IMR-90 (cell line): ENCODE measurements around the gene DAAM2. TPM values are rescaled to one million over a fixed set of nuclear protein-coding genes. Genes with fewer than 3 reads are reported as not detected.

ENCODE experiments used
- ATAC-seq: fragments of 200-7000 bp; cut with Tn5 transposase; 2 replicates; pipeline ENCODE4 v1.9.1; 2020; ENCODE audit warnings: low read depth, mild to moderate bottlenecking, moderate library complexity
- BruUV-seq: library from RNA; stranded (reverse); fragments of 400-500 nt; replicated peaks from 2 replicates; lab custom pipeline; 2021; lab: Mats Ljungman, UMichigan
- CTCF ChIA-PET: fragments of 300-600 bp; formaldehyde crosslinking; extraction: SDS; loops from one replicate; lab custom pipeline; 2021; ENCODE audit warnings: antibody characterized with exemption; lab: Yijun Ruan, JAX
- POLR2A ChIA-PET: fragments of 300-600 bp; sonication (Branson Sonifier 250); formaldehyde crosslinking; loops from one replicate; lab custom pipeline; 2022; ENCODE audit warnings: antibody characterized with exemption; ENCODE audit not compliant: unreplicated experiment; lab: Charles Lee
- DNase-seq: peaks from one replicate; pipeline ENCODE4 v3.0.0; 2013
- H2AFZ ChIP-seq: replicated peaks from 2 replicates; pipeline ENCODE3; 2013; ENCODE audit warnings: low read length, mild to moderate bottlenecking; ENCODE audit not compliant: poor library complexity
- H2AK5ac ChIP-seq: 2 replicates; pipeline ENCODE4 v1.6.1; 2013; ENCODE audit warnings: low read depth, low read length, inconsistent platforms
- H2AK9ac ChIP-seq: replicated peaks from 2 replicates; pipeline ENCODE3; 2013; ENCODE audit warnings: mild to moderate bottlenecking, low read depth, low read length, moderate library complexity; ENCODE audit not compliant: poor library complexity
- H2BK120ac ChIP-seq: 2 replicates; pipeline ENCODE4 v1.6.1; 2013; ENCODE audit warnings: low read depth, low read length, inconsistent platforms
- H2BK15ac ChIP-seq: 3 replicates; pipeline ENCODE4 v1.6.1; 2013; ENCODE audit warnings: low read depth, low read length, inconsistent platforms
- H2BK20ac ChIP-seq: 2 replicates; pipeline ENCODE4 v1.6.1; 2013; ENCODE audit warnings: low read depth, mild to moderate bottlenecking, inconsistent platforms, low read length, moderate library complexity
- H2BK5ac ChIP-seq: 2 replicates; pipeline ENCODE4 v1.6.1; 2013; ENCODE audit warnings: mild to moderate bottlenecking, low read depth, low read length, inconsistent platforms; ENCODE audit not compliant: poor library complexity, severe bottlenecking
- H3K14ac ChIP-seq: replicated peaks from 2 replicates; pipeline ENCODE4 v1.6.1; 2013; ENCODE audit warnings: low read depth, low read length, inconsistent platforms
- H3K18ac ChIP-seq: 2 replicates; pipeline ENCODE4 v1.6.1; 2013; ENCODE audit warnings: low read depth, low read length, control low read depth
- H3K23ac ChIP-seq: 2 replicates; pipeline ENCODE4 v1.6.1; 2013; ENCODE audit warnings: low read depth, low read length, inconsistent platforms
- H3K27ac ChIP-seq: 2 replicates; pipeline ENCODE4 v1.5.1; 2013; ENCODE audit warnings: mild to moderate bottlenecking, control low read depth, low read length; ENCODE audit not compliant: insufficient read depth
- H3K27me3 ChIP-seq: 2 replicates; pipeline ENCODE4 v1.6.1; 2013; ENCODE audit warnings: low read length; ENCODE audit not compliant: control insufficient read depth, insufficient read depth
- H3K36me3 ChIP-seq: 2 replicates; pipeline ENCODE4 v1.6.1; 2013; ENCODE audit warnings: low read length, mixed read lengths; ENCODE audit not compliant: control insufficient read depth, insufficient read depth
- H3K4ac ChIP-seq: 2 replicates; pipeline ENCODE4 v1.6.1; 2013; ENCODE audit warnings: low read depth, low read length, inconsistent platforms
- H3K4me1 ChIP-seq: 2 replicates; pipeline ENCODE4 v1.6.1; 2013; ENCODE audit warnings: low read length, mixed read lengths; ENCODE audit not compliant: control insufficient read depth, insufficient read depth
- H3K4me2 ChIP-seq: 2 replicates; pipeline ENCODE4 v1.6.1; 2013; ENCODE audit warnings: low read depth, mild to moderate bottlenecking, control low read depth, low read length, moderate library complexity
- H3K4me3 ChIP-seq: 2 replicates; pipeline ENCODE4 v1.5.1; 2013; ENCODE audit warnings: low read depth, mild to moderate bottlenecking, control low read depth, low read length, moderate library complexity; ENCODE audit not compliant: insufficient read depth
- H3K56ac ChIP-seq: 2 replicates; pipeline ENCODE4 v1.6.1; 2013; ENCODE audit warnings: low read length, inconsistent platforms; ENCODE audit not compliant: insufficient read depth; ENCODE audit errors: extremely low read depth
- H3K79me1 ChIP-seq, 2 experiments: 2 replicates each; pipeline ENCODE4 v1.6.1; 2013; ENCODE audit warnings: low read length in 2 of 2, inconsistent platforms in 1 of 2, low read depth in 1 of 2
- H3K9ac ChIP-seq: 2 replicates; pipeline ENCODE4 v1.6.1; 2013; ENCODE audit warnings: low read depth, low read length, control low read depth
- H3K9me1 ChIP-seq: 2 replicates; pipeline ENCODE4 v1.6.1; 2013; ENCODE audit warnings: low read length, inconsistent platforms; ENCODE audit not compliant: insufficient read depth
- H3K9me3 ChIP-seq: 2 replicates; pipeline ENCODE4 v1.6.1; 2013; ENCODE audit warnings: low read length; ENCODE audit not compliant: control insufficient read depth, insufficient read depth
- H4K20me1 ChIP-seq: 2 replicates; pipeline ENCODE4 v1.6.1; 2013; ENCODE audit warnings: low read length, inconsistent platforms; ENCODE audit not compliant: insufficient read depth
- H4K5ac ChIP-seq: 2 replicates; pipeline ENCODE4 v1.6.1; 2013; ENCODE audit warnings: mild to moderate bottlenecking, low read depth, low read length, control low read depth
- H4K8ac ChIP-seq, 2 experiments: 2 replicates each; pipeline ENCODE4 v1.6.1; 2013; ENCODE audit warnings: low read depth in 2 of 2, low read length in 2 of 2, control low read depth in 1 of 2, inconsistent platforms in 1 of 2
- H4K91ac ChIP-seq: 2 replicates; pipeline ENCODE4 v1.6.1; 2013; ENCODE audit warnings: low read depth, low read length, inconsistent platforms; ENCODE audit not compliant: insufficient read depth
- BHLHE40 ChIP-seq: fragments of 150-350 bp; IDR thresholded peaks from 2 replicates; pipeline ENCODE4 v1.6.1; 2016; ENCODE audit warnings: mild to moderate bottlenecking, low read depth, low read length
- CEBPB ChIP-seq: IDR thresholded peaks from 2 replicates; pipeline ENCODE4 v1.6.1; 2012; ENCODE audit warnings: low read depth, low read length, improper control_type of control experiment
- FOS ChIP-seq: fragments of 150-350 bp; IDR thresholded peaks from 2 replicates; pipeline ENCODE4 v1.6.1; 2016; ENCODE audit warnings: low read depth, low read length
- MAFK ChIP-seq: IDR thresholded peaks from 2 replicates; pipeline ENCODE4 v1.6.1; 2012; ENCODE audit warnings: low read depth, low read length, improper control_type of control experiment
- MAZ ChIP-seq: IDR thresholded peaks from 2 replicates; pipeline ENCODE4 v1.6.1; 2012; ENCODE audit warnings: low read depth, mild to moderate bottlenecking, low read length, improper control_type of control experiment, moderate library complexity, borderline replicate concordance
- POLR2A ChIP-seq: IDR thresholded peaks from 2 replicates; pipeline ENCODE4 v1.6.1; 2012; ENCODE audit warnings: mild to moderate bottlenecking, low read depth, low read length
- RAD21 ChIP-seq: IDR thresholded peaks from 2 replicates; pipeline ENCODE4 v1.6.1; 2012; ENCODE audit warnings: low read length, improper control_type of control experiment
- SMC3 ChIP-seq: fragments of 150-350 bp; IDR thresholded peaks from 2 replicates; pipeline ENCODE4 v1.6.1; 2016; ENCODE audit warnings: low read depth, mild to moderate bottlenecking, antibody characterized with exemption, low read length, moderate library complexity
- WGBS, 2 experiments: methylation state at CpG; one replicate each; pipeline versions ENCODE4 v1.1.5 to v1.1.7; 2013; ENCODE audit warnings: missing lambda C conversion rate in 2 of 2; ENCODE audit not compliant: insufficient read length in 1 of 2; ENCODE audit errors: extremely low coverage in 2 of 2; 5-methylcytosine and 5-hydroxymethylcytosine counted together
- dilution Hi-C: fragments of 300-500 bp; cut with HindIII; formaldehyde crosslinking; loops from one replicate; pipeline ENCODE4 v1.14.3; 2018; ENCODE audit warnings: low sequenced_read_pairs; ENCODE audit not compliant: unreplicated experiment
- in situ Hi-C: fragments of 300-500 bp; cut with MboI; formaldehyde crosslinking; loops from 3 replicates; pipeline ENCODE4 v1.14.3; 2019; ENCODE audit warnings: low sequenced_read_pairs, inconsistent platforms, mixed read lengths
- intact Hi-C: fragments of 100-400 bp; cut with micrococcal nuclease; formaldehyde crosslinking; loops from 2 replicates; pipeline ENCODE4 v1.10.0; 2022
- polyA plus RNA-seq, 3 experiments: library from polyadenylated mRNA; depleted of rRNA; stranded (reverse); fragments of >200 nt; gene quantifications; 2 replicates each; pipeline ENCODE4 v1.2.3, GENCODE V29; 2012; ENCODE audit warnings: low replicate concordance in 1 of 3
- total RNA-seq: library from RNA; depleted of rRNA; stranded (reverse); fragments of >200 nt; gene quantifications from 2 replicates; pipeline ENCODE4 v1.2.3, GENCODE V29; 2012
- TF ChIP-seq, protein P1 (sequence below): conservative IDR thresholded peaks from 2 replicates; pipeline ENCODE4 v1.5.1; 2012; ENCODE audit warnings: mild to moderate bottlenecking, low read depth, low read length, improper control_type of control experiment
- TF ChIP-seq, protein P2 (sequence below): fragments of 150-350 bp; IDR thresholded peaks from 2 replicates; pipeline ENCODE4 v1.6.1; 2017; ENCODE audit warnings: mild to moderate bottlenecking, antibody characterized with exemption, low read length, low read depth
- TF ChIP-seq, protein P3 (sequence below): fragments of 150-350 bp; IDR thresholded peaks from 2 replicates; pipeline ENCODE4 v1.6.1; 2016; ENCODE audit warnings: low read depth, mild to moderate bottlenecking, low read length, moderate library complexity, borderline replicate concordance

The DAAM2 gene
- total and polyA plus RNA-seq, 2 of the 4 experiments (the other 2 are of a cell fraction): 11.2 to 12.9 TPM

DNA sequence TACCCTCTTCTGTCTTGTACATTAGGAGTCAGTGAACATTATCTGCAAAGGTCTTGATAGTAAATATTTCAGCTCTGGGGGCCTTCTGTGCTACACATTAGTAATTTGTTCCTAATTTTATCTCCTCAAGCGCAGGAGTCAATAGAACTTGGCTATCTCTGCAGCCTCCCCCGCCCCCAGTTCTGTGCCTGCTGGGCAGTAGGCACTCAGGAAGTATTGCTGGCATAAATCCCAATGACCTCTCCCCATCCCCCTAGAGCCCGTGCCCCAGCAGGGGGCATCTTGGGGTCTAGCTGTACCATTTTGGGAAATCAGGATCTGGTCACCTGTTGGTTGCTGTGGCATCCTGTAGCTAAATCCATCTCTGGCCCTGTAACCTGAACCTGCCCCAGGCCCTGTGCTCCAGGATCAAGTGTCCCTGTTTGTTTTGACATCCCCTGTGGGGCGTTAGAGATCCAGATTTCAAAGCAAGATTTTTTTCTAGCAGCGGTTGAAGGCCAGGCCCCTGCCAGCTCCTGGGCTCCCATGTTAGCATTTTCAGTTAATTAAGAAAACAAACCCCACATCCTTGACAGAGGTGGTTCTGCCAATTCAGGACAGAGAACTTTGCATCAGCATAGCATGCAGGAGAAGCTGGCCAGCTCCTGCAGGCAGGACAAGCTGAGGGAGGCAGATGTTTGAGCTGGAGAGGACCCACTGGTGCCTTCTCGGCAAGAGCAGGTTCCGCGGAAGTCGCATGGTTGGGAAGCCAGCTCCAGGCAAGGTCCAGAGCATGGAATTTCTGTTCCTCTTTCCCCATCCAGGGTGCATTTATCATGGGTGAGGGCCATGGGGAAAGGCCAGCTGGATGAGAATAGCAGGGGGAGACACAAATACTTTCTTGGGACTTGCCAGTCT is 32.1 kb downstream of the DAAM2 start:
- Histone ChIP-seq H3K23ac (no peak overlapping the region), H2BK20ac (no peak overlapping the region), H2BK5ac (no peak overlapping the region), H2BK15ac (no peak overlapping the region), H2AFZ (no peak overlapping the region), H2BK120ac (no peak overlapping the region), H4K91ac (no peak overlapping the region), H4K5ac (no peak overlapping the region), H3K9me1 (0 out of 2 replicates have a peak, but pooled peaks cover 6% of the 10 kb centered on the region), H3K18ac (no peak overlapping the region), H3K27me3 (no peaks in the 10 kb centered on the region), H3K14ac (no peak overlapping the region), H3K4me2 (no peak overlapping the region; the same call in 1 of the 2 replicates), H4K8ac (no peak overlapping the region), H3K56ac (no peak overlapping the region), H3K27ac (no peak overlapping the region), H2AK9ac (no peak overlapping the region), H3K9me3 (no peaks in the 10 kb centered on the region), H4K20me1 (no peaks in the 10 kb centered on the region), H3K9ac (no peak overlapping the region), H3K4me1 (peaks cover 26% of the 10 kb centered on the region), H2AK5ac (no peak overlapping the region), H3K4me3 (no peak overlapping the region), H3K79me1 (peaks cover 3 to 6% of the 10 kb centered on the region in 2 experiments; a peak in 2 of 4 replicates), H3K36me3 (no peaks in the 10 kb centered on the region), H3K4ac (no peak overlapping the region)
- DNase-seq: no peak
- no CpG with 5 or more reads among the region's 9 CpGs for WGBS, 2 experiments
- intact Hi-C loops: no loop called here
- ChIA-PET POLR2A (no interaction called here), CTCF (interaction anchor here (0.6 to 1.5 kb wide), 3 partner anchors 9 to 262 kb away, joined by 3 to 6 read pairs (median 4); no protein-coding TSS in a partner anchor)
- TF ChIP-seq RAD21: no peak
- TF ChIP-seq, protein P1, sequence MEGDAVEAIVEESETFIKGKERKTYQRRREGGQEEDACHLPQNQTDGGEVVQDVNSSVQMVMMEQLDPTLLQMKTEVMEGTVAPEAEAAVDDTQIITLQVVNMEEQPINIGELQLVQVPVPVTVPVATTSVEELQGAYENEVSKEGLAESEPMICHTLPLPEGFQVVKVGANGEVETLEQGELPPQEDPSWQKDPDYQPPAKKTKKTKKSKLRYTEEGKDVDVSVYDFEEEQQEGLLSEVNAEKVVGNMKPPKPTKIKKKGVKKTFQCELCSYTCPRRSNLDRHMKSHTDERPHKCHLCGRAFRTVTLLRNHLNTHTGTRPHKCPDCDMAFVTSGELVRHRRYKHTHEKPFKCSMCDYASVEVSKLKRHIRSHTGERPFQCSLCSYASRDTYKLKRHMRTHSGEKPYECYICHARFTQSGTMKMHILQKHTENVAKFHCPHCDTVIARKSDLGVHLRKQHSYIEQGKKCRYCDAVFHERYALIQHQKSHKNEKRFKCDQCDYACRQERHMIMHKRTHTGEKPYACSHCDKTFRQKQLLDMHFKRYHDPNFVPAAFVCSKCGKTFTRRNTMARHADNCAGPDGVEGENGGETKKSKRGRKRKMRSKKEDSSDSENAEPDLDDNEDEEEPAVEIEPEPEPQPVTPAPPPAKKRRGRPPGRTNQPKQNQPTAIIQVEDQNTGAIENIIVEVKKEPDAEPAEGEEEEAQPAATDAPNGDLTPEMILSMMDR: no peak
- TF ChIP-seq, protein P2, sequence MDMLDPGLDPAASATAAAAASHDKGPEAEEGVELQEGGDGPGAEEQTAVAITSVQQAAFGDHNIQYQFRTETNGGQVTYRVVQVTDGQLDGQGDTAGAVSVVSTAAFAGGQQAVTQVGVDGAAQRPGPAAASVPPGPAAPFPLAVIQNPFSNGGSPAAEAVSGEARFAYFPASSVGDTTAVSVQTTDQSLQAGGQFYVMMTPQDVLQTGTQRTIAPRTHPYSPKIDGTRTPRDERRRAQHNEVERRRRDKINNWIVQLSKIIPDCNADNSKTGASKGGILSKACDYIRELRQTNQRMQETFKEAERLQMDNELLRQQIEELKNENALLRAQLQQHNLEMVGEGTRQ: no peak
- TF ChIP-seq FOS: no peak
- no peak for TF ChIP-seq SMC3
- TF ChIP-seq, protein P3, sequence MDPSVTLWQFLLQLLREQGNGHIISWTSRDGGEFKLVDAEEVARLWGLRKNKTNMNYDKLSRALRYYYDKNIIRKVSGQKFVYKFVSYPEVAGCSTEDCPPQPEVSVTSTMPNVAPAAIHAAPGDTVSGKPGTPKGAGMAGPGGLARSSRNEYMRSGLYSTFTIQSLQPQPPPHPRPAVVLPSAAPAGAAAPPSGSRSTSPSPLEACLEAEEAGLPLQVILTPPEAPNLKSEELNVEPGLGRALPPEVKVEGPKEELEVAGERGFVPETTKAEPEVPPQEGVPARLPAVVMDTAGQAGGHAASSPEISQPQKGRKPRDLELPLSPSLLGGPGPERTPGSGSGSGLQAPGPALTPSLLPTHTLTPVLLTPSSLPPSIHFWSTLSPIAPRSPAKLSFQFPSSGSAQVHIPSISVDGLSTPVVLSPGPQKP: no peak
- no peak for TF ChIP-seq POLR2A
- TF ChIP-seq MAFK: no peak
- no peak for TF ChIP-seq MAZ
- TF ChIP-seq CEBPB: no peak
- TF ChIP-seq BHLHE40: no peak
- in situ Hi-C loops: no loop called here
- ATAC-seq: peak; percentile 24; the same call in 1 of the 2 replicates
- dilution Hi-C loops: no loop called here
- no TSS peak for BruUV-seq
